Measurements from ENCODE around the gene TRIM71. TPM values are rescaled to one million over a fixed set of nuclear protein-coding genes. Genes with fewer than 3 reads are reported as not detected.

Gene TRIM71
- total and polyA plus RNA-seq, 2 experiments from 2014 or later: 1.9 to 14.5 TPM

GRCh38 chr3:32852146-32852545 lies 34.3 kb downstream of the TRIM71 start:
- Histone ChIP-seq H3K9me2 (replicated peaks; ENCODE audit: insufficient read depth) (no peaks in the 10 kb centered on the region), H3K27me3 (no peaks in the 10 kb centered on the region), H3K4me2 (no peak overlapping the region), H4K20me1 (ENCODE audit: insufficient read depth, poor library complexity, severe bottlenecking) (no peaks in the 10 kb centered on the region), H3K27ac (no peak overlapping the region), H3K4me3 (no peak overlapping the region), H3K4me1 (ENCODE audit: insufficient read depth) (peaks cover 44% of the 10 kb centered on the region), H3K36me3 (replicated peaks; ENCODE audit: insufficient read depth, low read depth) (no peaks in the 10 kb centered on the region), H3K9me3 (ENCODE audit: low read depth) (no peaks in the 10 kb centered on the region), H3K79me2 (peaks cover 90% of the 10 kb centered on the region), H2AFZ (no peak overlapping the region)
- 84% methylated on average over 3 of the region's 4 CpGs for WGBS (ENCODE audit: low lambda C conversion rate, missing lambda C conversion rate)
- TF ChIP-seq CTCF (IDR thresholded peaks at IDR 0.05; ENCODE audit: poor library complexity) (no peak), EZH2 (IDR thresholded peaks at IDR 0.05; ENCODE audit: borderline replicate concordance) (no peak), EZH2phosphoT487 (IDR thresholded peaks at IDR 0.05; ENCODE audit: low read depth, severe bottlenecking, unreplicated experiment) (no peak)
- DNase-seq (ENCODE audit: low spot score): no peak

- DNase-seq (ENCODE audit: low spot score): no peak
- no peak overlapping the region for H3K27ac ChIP-seq
- TF ChIP-seq EZH2phosphoT487 (IDR thresholded peaks at IDR 0.05; ENCODE audit: low read depth, severe bottlenecking, unreplicated experiment) (no peak), EZH2 (IDR thresholded peaks at IDR 0.05; ENCODE audit: borderline replicate concordance) (no peak), CTCF (IDR thresholded peaks at IDR 0.05; ENCODE audit: poor library complexity) (no peak)
- H2AFZ ChIP-seq: no peak overlapping the region
- WGBS (ENCODE audit: low lambda C conversion rate, missing lambda C conversion rate): 68% methylated on average over 3 of the region's 3 CpGs
- no peaks in the 10 kb centered on the region for H3K9me3 ChIP-seq (ENCODE audit: low read depth)
- H3K9me2 ChIP-seq (replicated peaks; ENCODE audit: insufficient read depth): no peaks in the 10 kb centered on the region
- H3K36me3 ChIP-seq (replicated peaks; ENCODE audit: insufficient read depth, low read depth): no peaks in the 10 kb centered on the region
- no peak overlapping the region for H3K4me2 ChIP-seq
- H3K27me3 ChIP-seq: no peaks in the 10 kb centered on the region
- H3K79me2 ChIP-seq: peaks cover 96% of the 10 kb centered on the region
- H3K4me1 ChIP-seq (ENCODE audit: insufficient read depth): peaks cover 17% of the 10 kb centered on the region
- no peak overlapping the region for H3K4me3 ChIP-seq
- no peaks in the 10 kb centered on the region for H4K20me1 ChIP-seq (ENCODE audit: insufficient read depth, poor library complexity, severe bottlenecking)
Observed at GRCh38 chr3:32855350-32855953, 37.7 kb downstream of the TRIM71 start.

- peaks cover 96% of the 10 kb centered on the region for H3K79me2 ChIP-seq
- H2AFZ ChIP-seq: no peak overlapping the region
- no peaks in the 10 kb centered on the region for H3K27me3 ChIP-seq
- H3K4me1 ChIP-seq (ENCODE audit: insufficient read depth): peaks cover 12% of the 10 kb centered on the region
- peak overlapping the region; percentile 36 for H3K27ac ChIP-seq
- WGBS (ENCODE audit: low lambda C conversion rate, missing lambda C conversion rate): 57% methylated on average over 6 of the region's 6 CpGs
- DNase-seq (ENCODE audit: low spot score): no peak
- H3K4me2 ChIP-seq: no peak overlapping the region
- no peak overlapping the region for H3K4me3 ChIP-seq
- peaks cover 3% of the 10 kb centered on the region for H4K20me1 ChIP-seq (ENCODE audit: insufficient read depth, poor library complexity, severe bottlenecking)
- H3K9me3 ChIP-seq (ENCODE audit: low read depth): no peaks in the 10 kb centered on the region
- no peak for TF ChIP-seq EZH2phosphoT487 (IDR thresholded peaks at IDR 0.05; ENCODE audit: low read depth, severe bottlenecking, unreplicated experiment)
- no peak for TF ChIP-seq CTCF (IDR thresholded peaks at IDR 0.05; ENCODE audit: poor library complexity)
- no peak for TF ChIP-seq EZH2 (IDR thresholded peaks at IDR 0.05; ENCODE audit: borderline replicate concordance)
- no peaks in the 10 kb centered on the region for H3K9me2 ChIP-seq (replicated peaks; ENCODE audit: insufficient read depth)
- no peaks in the 10 kb centered on the region for H3K36me3 ChIP-seq (replicated peaks; ENCODE audit: insufficient read depth, low read depth)
Observed at GRCh38 chr3:32856355-32856889, 38.6 kb downstream of the TRIM71 start.
